ENCODE data around the gene SELENOM. TPM values are rescaled to one million over a fixed set of nuclear protein-coding genes. Genes with fewer than 3 reads are reported as not detected.
"Not testable (repeated sequence)": the region's sequence is repeated elsewhere in the genome, so short reads cannot be mapped to it uniquely, and the experiment has no call there.

The SELENOM gene
- total RNA-seq, 1 donor from 2014 or later: 86.8 TPM

DNA sequence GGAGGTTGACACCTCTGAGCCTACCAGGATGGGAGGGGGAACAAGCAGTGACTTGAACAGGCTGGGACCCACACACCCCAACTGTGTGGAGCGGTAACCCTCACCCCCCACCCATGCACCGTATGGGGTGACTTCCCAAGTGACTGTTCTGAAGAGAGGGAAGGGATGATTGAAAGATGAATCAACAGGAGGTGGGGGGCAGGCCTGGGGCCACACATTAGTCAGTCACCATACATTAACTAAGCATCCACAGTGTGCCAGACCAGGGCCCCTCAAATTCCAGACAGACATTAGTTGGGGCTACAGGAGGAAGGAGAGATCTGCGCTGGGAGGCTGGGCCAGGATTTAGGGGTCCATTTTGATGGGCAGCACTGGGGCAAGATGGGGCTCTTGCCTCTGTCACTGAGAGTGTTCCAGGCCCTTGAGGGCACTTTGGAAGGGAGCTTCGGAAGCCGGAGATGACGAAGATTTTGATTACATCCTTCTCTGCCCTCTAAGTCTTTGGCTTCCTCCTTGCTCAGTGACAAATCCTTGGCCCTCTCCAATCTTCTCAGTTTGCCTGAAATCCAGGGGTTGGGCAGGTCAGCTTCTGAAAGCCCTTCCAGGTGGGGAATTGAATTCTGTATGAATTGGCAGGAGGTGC is 25.3 kb downstream of the SELENOM start:
- no peaks in the 10 kb centered on the region for H3K9me3 ChIP-seq
- peak overlapping the region; percentile 96 for H3K4me3 ChIP-seq
- TF ChIP-seq, protein P1, sequence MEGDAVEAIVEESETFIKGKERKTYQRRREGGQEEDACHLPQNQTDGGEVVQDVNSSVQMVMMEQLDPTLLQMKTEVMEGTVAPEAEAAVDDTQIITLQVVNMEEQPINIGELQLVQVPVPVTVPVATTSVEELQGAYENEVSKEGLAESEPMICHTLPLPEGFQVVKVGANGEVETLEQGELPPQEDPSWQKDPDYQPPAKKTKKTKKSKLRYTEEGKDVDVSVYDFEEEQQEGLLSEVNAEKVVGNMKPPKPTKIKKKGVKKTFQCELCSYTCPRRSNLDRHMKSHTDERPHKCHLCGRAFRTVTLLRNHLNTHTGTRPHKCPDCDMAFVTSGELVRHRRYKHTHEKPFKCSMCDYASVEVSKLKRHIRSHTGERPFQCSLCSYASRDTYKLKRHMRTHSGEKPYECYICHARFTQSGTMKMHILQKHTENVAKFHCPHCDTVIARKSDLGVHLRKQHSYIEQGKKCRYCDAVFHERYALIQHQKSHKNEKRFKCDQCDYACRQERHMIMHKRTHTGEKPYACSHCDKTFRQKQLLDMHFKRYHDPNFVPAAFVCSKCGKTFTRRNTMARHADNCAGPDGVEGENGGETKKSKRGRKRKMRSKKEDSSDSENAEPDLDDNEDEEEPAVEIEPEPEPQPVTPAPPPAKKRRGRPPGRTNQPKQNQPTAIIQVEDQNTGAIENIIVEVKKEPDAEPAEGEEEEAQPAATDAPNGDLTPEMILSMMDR (IDR thresholded peaks at IDR 0.05): no peak
- DNase-seq: no peak
- H3K27ac ChIP-seq: peak overlapping the region; percentile 98
- no peak for ATAC-seq
- peaks cover 61% of the 10 kb centered on the region for H3K4me1 ChIP-seq
- no peaks in the 10 kb centered on the region for H3K27me3 ChIP-seq (ENCODE audit: low read depth)
- intact Hi-C loops (cut with DNase I): loop anchor here (10.0 kb wide), 1 partner anchor 137 kb away; no protein-coding TSS in a partner anchor
- peaks cover 2% of the 10 kb centered on the region for H3K36me3 ChIP-seq

DNA sequence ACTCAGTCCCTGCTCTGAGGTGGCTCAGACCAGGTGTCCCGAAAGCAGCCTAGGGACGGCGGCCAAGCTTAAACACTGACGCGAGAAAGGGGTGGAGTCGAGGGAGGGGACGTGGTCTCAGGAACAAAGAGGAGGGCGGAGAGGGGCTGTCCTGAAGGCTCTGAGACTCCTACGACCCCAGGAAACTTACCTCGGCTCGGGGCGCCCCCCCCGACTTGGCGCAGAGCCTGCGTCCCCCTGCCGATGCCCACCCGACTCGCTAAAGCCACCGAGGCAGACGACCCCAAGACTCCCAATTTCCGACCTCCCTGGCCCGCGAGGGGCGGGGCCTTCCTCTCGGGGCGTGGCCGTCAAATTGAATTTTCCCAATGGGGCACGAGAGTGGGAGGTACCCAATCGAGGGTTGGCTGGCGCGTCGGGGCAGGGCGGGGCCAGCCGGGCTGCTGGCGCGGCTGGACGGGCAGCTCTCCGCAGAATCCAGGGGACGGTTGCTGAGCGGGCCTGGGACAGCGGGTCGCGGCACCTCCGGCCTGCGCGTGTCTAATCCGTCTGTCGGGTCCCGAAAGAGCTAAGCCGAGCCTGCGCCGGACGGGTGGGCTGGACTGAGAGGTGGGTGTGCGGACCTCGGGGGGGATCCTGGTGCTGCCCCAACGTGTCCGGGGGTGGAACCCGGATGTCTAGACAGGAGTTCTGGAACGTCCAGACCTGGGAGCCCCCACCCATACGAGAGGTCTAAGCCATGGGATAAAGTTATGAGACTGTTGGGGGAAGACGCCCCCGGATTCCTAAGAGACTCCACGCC is 26.3 kb downstream of the SELENOM start, which contains the start of gene SMTN:
Gene SMTN, plus strand, starts transcription at position 471 of the 802 bp plus-strand sequence. CDS start 1,941 bp downstream, outside the sequence.
- Histone ChIP-seq H3K36me3 (no peaks in the 10 kb centered on the region), H3K4me3 (peak within 1 kb of the TSS; percentile 96), H3K9me3 (no peaks in the 10 kb centered on the region), H3K27ac (peak within 1 kb of the TSS; percentile 98), H3K4me1 (peaks cover 51% of the 10 kb centered on the region), H3K27me3 (ENCODE audit: low read depth) (no peaks in the 10 kb centered on the region)
- TF ChIP-seq, protein P1 (IDR thresholded peaks at IDR 0.05): no peak
- ATAC-seq: peak; percentile 88 to 89
- intact Hi-C loops (cut with DNase I): loop anchor here (10.0 kb wide), 1 partner anchor 136 kb away; no protein-coding TSS in a partner anchor
- peak; percentile 92 for DNase-seq

DNA sequence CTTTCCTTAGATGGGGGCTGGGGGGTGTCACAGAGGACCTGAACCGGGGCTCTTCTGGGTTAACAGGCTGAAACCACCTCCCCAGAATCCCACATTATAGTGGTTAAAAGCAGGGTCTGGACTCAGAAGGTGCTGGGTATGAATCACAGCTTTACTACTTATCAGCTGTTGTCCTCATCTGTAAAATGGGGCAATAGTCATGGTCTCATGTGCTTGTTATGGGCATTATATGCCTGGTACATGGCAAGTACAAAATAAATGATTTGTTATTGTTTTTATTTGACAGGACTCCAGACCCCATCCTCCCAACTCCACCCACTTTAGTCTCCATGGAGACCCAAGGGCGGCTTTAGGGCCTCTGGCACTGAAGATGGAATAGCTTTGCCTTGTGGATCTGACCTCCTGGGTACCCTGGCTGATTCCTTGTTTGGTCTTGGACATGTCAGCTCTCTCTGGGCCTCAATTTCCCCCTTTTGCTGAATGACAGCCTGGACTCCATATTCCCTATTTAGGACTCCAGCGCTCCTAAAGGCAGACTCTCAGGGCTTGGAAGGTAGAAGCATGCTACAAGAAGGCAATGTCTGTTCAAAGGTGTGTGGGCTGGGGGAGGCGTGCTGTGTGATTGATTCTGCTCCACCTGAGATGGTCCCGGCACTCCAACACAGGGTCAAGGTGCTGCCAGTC is 27.1 kb downstream of the SELENOM start:
- Histone ChIP-seq H3K4me1 (peaks cover 44% of the 10 kb centered on the region), H3K27me3 (ENCODE audit: low read depth) (no peaks in the 10 kb centered on the region), H3K4me3 (peak overlapping the region; percentile 96), H3K36me3 (no peaks in the 10 kb centered on the region), H3K9me3 (no peaks in the 10 kb centered on the region), H3K27ac (peak overlapping the region; percentile 98)
- no peak for DNase-seq
- intact Hi-C loops (cut with DNase I): loop anchor here (10.0 kb wide), 1 partner anchor 136 kb away; no protein-coding TSS in a partner anchor
- TF ChIP-seq, protein P1 (IDR thresholded peaks at IDR 0.05): no peak
- ATAC-seq: no peak

DNA sequence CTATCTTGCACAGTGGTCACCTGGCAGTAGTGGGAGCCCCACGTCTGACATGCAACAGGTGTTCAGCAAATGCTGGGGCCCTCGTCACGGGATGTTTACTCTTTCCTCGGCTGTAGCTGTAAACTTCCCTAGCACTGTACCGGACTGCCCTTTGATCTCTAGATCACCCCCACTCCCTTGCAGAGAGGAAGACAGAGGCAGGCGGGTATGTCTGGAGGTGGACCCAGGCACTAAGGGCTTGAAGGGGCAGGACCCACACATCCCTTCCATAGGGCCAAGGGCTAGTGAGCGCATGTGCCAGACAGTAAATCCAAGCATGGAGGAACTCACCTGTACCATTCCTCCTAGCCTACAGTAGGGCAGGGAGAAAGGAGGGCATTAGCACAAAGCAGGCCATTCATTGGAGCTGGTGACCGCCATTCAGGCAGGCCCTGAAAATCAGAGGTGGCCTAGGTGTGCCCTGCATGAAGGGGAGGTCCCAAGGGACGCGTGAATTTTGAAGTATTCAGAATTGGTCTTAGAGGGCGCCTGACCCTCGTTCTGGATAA is 28.2 kb downstream of the SELENOM start:
- TF ChIP-seq, protein P1 (IDR thresholded peaks at IDR 0.05): no peak
- DNase-seq (no peak), ATAC-seq (no peak)
- Histone ChIP-seq H3K27me3 (ENCODE audit: low read depth) (no peaks in the 10 kb centered on the region), H3K36me3 (no peaks in the 10 kb centered on the region), H3K4me1 (peaks cover 37% of the 10 kb centered on the region), H3K4me3 (no peak overlapping the region), H3K9me3 (no peaks in the 10 kb centered on the region), H3K27ac (no peak overlapping the region)
- intact Hi-C loops (cut with DNase I): no loop called here

DNA sequence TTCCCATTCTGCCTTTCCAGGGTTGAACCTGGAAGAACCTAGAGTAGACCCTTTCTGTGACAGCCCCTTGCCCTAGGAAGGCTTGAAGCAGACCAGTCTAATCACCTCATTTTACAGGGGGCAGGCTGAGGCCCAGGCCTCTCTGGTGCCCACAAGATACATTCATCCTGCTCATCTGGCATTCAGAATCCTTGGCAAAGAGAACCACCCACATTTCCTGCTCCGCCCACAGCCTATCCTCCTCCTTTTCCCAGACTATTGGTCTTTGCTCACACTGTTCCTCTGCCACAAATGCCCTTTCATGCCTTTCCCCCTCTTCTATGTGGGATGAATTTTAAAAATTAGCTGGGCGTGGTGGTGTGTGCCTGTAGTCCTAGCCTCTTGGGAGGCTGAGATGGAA is 29.0 kb downstream of the SELENOM start:
- intact Hi-C loops (cut with DNase I); ATAC-seq: not testable (repeated sequence)

More for the DNA sequence above, 29.0 kb downstream of the SELENOM start:
- H3K27me3 ChIP-seq (ENCODE audit: low read depth); H3K9me3 ChIP-seq; H3K27ac ChIP-seq; H3K4me3 ChIP-seq; H3K36me3 ChIP-seq; DNase-seq: not testable (repeated sequence)
- H3K4me1 ChIP-seq: peaks cover 29% of the 10 kb centered on the region
